ENCODE data around the gene RLBP1. TPM values are rescaled to one million over a fixed set of nuclear protein-coding genes. Genes with fewer than 3 reads are reported as not detected.
A peak's percentile ranks its signal among the peaks of the same experiment; 100 is the strongest.

Gene RLBP1
- total RNA-seq, 1 experiment from 2014 or later = not detected

GRCh38 chr15:89209057-89209456 is 12.3 kb downstream of the RLBP1 start:
- Histone ChIP-seq H3K27me3 (replicated peaks; ENCODE audit: control insufficient read depth, insufficient read depth, low read length) (no peaks in the 10 kb centered on the region), H3K4me3 (ENCODE audit: low read depth, low read length) (no peak overlapping the region), H3K36me3 (ENCODE audit: control insufficient read depth, insufficient read depth, low read length) (no peaks in the 10 kb centered on the region), H3K4me1 (peaks cover 6% of the 10 kb centered on the region; the same call in 1 of the 2 replicates), H3K9me3 (no peaks in the 10 kb centered on the region)
- Mint-ChIP-seq H3K4me3 (ENCODE audit: unreplicated experiment) (no peak overlapping the region), H3K9me3 (ENCODE audit: unreplicated experiment) (no peaks in the 10 kb centered on the region), H3K27ac (ENCODE audit: unreplicated experiment) (no peak overlapping the region), H3K4me1 (ENCODE audit: low read depth, unreplicated experiment) (no peaks in the 10 kb centered on the region), H3K27me3 (ENCODE audit: insufficient read depth, unreplicated experiment) (no peaks in the 10 kb centered on the region), H3K36me3 (ENCODE audit: insufficient read depth, unreplicated experiment) (no peaks in the 10 kb centered on the region)
- no peak for TF ChIP-seq CTCF (IDR thresholded peaks at IDR 0.05; ENCODE audit: insufficient read depth in 1 of 2, low read depth in 1 of 2, low read length in 1 of 2, severe bottlenecking in 1 of 2, unreplicated experiment in 1 of 2)
- no peak for DNase-seq
- ChIA-PET CTCF (interaction anchor here (0.7 kb wide), 2 partner anchors 93 to 331 kb away, joined by 4 to 6 read pairs; no protein-coding TSS in a partner anchor), POLR2A (no interaction called here)
- no TSS peak for BruUV-seq (replicated peaks)
- intact Hi-C loops (cut with micrococcal nuclease; ENCODE audit: unreplicated experiment) = no loop called here

GRCh38 chr15:89208256-89208655 is 13.1 kb downstream of the RLBP1 start:
- Histone ChIP-seq H3K4me1 (peaks cover 6% of the 10 kb centered on the region; the same call in 1 of the 2 replicates), H3K36me3 (ENCODE audit: control insufficient read depth, insufficient read depth, low read length) (no peaks in the 10 kb centered on the region), H3K9me3 (no peaks in the 10 kb centered on the region), H3K4me3 (ENCODE audit: low read depth, low read length) (no peak overlapping the region), H3K27me3 (replicated peaks; ENCODE audit: control insufficient read depth, insufficient read depth, low read length) (no peaks in the 10 kb centered on the region)
- H3K27me3 Mint-ChIP-seq (ENCODE audit: insufficient read depth, unreplicated experiment) = no peaks in the 10 kb centered on the region
- H3K36me3 Mint-ChIP-seq (ENCODE audit: insufficient read depth, unreplicated experiment) = no peaks in the 10 kb centered on the region
- BruUV-seq (replicated peaks) = no TSS peak
- H3K27ac Mint-ChIP-seq (ENCODE audit: unreplicated experiment) = no peak overlapping the region
- TF ChIP-seq CTCF (IDR thresholded peaks at IDR 0.05; ENCODE audit: insufficient read depth in 1 of 2, low read depth in 1 of 2, low read length in 1 of 2, severe bottlenecking in 1 of 2, unreplicated experiment in 1 of 2) = no peak
- intact Hi-C loops (cut with micrococcal nuclease; ENCODE audit: unreplicated experiment) = no loop called here
- H3K4me3 Mint-ChIP-seq (ENCODE audit: unreplicated experiment) = no peak overlapping the region
- no peaks in the 10 kb centered on the region for H3K4me1 Mint-ChIP-seq (ENCODE audit: low read depth, unreplicated experiment)
- CTCF ChIA-PET = no interaction called here
- H3K9me3 Mint-ChIP-seq (ENCODE audit: unreplicated experiment) = no peaks in the 10 kb centered on the region
- POLR2A ChIA-PET = no interaction called here
- DNase-seq = no peak

GRCh38 chr15:89206908-89207331 is 14.5 kb downstream of the RLBP1 start:
- no TSS peak for BruUV-seq (replicated peaks)
- H3K4me1 ChIP-seq = peaks cover 6% of the 10 kb centered on the region; the same call in 1 of the 2 replicates

More at GRCh38 chr15:89206908-89207331, 14.5 kb downstream of the RLBP1 start:
- no peaks in the 10 kb centered on the region for H3K4me1 Mint-ChIP-seq (ENCODE audit: low read depth, unreplicated experiment)
- peak overlapping the region; percentile 46 for H3K4me3 Mint-ChIP-seq (ENCODE audit: unreplicated experiment)
- H3K4me3 ChIP-seq (ENCODE audit: low read depth, low read length) = no peak overlapping the region
- no peaks in the 10 kb centered on the region for H3K27me3 Mint-ChIP-seq (ENCODE audit: insufficient read depth, unreplicated experiment)
- no peaks in the 10 kb centered on the region for H3K9me3 ChIP-seq
- H3K9me3 Mint-ChIP-seq (ENCODE audit: unreplicated experiment) = no peaks in the 10 kb centered on the region
- H3K27me3 ChIP-seq (replicated peaks; ENCODE audit: control insufficient read depth, insufficient read depth, low read length) = no peaks in the 10 kb centered on the region
- H3K36me3 ChIP-seq (ENCODE audit: control insufficient read depth, insufficient read depth, low read length) = no peaks in the 10 kb centered on the region
- DNase-seq = peak; percentile 79 to 88
- peak; percentile 93 to 98 for TF ChIP-seq CTCF (IDR thresholded peaks at IDR 0.05; ENCODE audit: insufficient read depth in 1 of 2, low read depth in 1 of 2, low read length in 1 of 2, severe bottlenecking in 1 of 2, unreplicated experiment in 1 of 2)
- H3K36me3 Mint-ChIP-seq (ENCODE audit: insufficient read depth, unreplicated experiment) = no peaks in the 10 kb centered on the region
- no peak overlapping the region for H3K27ac Mint-ChIP-seq (ENCODE audit: unreplicated experiment)
- ChIA-PET POLR2A (no interaction called here), CTCF (interaction anchor here (0.5 to 2.4 kb wide), 27 partner anchors 10 to 434 kb away, joined by 3 to 29 read pairs (median 4); partner anchors contain the start of genes ABHD2, FANCI, POLG and RLBP1)
- intact Hi-C loops (cut with micrococcal nuclease; ENCODE audit: unreplicated experiment) = loop anchor here (1.0 kb wide), 2 partner anchors 36 to 93 kb away; partner anchors contain the start of gene FANCI

Measured in Caco-2 (cell line).